Activated T-cell treated with anti-CD3 and anti-CD28 coated beads for 1 hour (primary cell): ENCODE measurements around the gene PHF21B.

Experiments
- DNase-seq: peaks from one replicate; pipeline ENCODE4 v3.0.0-alpha.2; 2020; ENCODE audit warnings: low read depth

Gene PHF21B

GRCh38 chr22:44892803-44893730 is 116.7 kb downstream of the PHF21B start:
- DNase-seq, result no peak

- DNase-seq, result no peak
These were observed 117.6 kb downstream of the PHF21B start for GRCh38 chr22:44892243-44892642.

GRCh38 chr22:44891791-44892190 is 118.0 kb downstream of the PHF21B start:
- DNase-seq, result no peak

GRCh38 chr22:44891293-44891747 is 118.5 kb downstream of the PHF21B start:
- DNase-seq, result no peak

GRCh38 chr22:44890416-44891292 is 119.2 kb downstream of the PHF21B start:
- DNase-seq, result no peak

- DNase-seq, result no peak
These were observed 120.4 kb downstream of the PHF21B start for GRCh38 chr22:44889255-44889878.

GRCh38 chr22:44888491-44889254 is 121.1 kb downstream of the PHF21B start:
- DNase-seq, result no peak

GRCh38 chr22:44887941-44888366 is 121.9 kb downstream of the PHF21B start:
- no peak for DNase-seq

GRCh38 chr22:44885806-44886360 is 123.9 kb downstream of the PHF21B start:
- no peak for DNase-seq

GRCh38 chr22:44884968-44885805 is 124.6 kb downstream of the PHF21B start:
- no peak for DNase-seq

GRCh38 chr22:44884562-44884961 is 125.2 kb downstream of the PHF21B start:
- no peak for DNase-seq

GRCh38 chr22:44883011-44883421 is 126.8 kb downstream of the PHF21B start:
- DNase-seq, result no peak

- DNase-seq, result no peak
These were observed 127.4 kb downstream of the PHF21B start for GRCh38 chr22:44882226-44882905.

GRCh38 chr22:44881624-44882023 is 128.2 kb downstream of the PHF21B start:
- no peak for DNase-seq

- DNase-seq, result no peak
These were observed 129.1 kb downstream of the PHF21B start for GRCh38 chr22:44880610-44881290.

GRCh38 chr22:44879301-44879680 is 130.5 kb downstream of the PHF21B start:
- no peak for DNase-seq

- DNase-seq, result no peak
These were observed 131.1 kb downstream of the PHF21B start for GRCh38 chr22:44878483-44879300.

GRCh38 chr22:44876921-44877320 is 132.9 kb downstream of the PHF21B start:
- DNase-seq, result no peak
